ENCODE results near the gene TNFSF13.

Gene TNFSF13

DNA sequence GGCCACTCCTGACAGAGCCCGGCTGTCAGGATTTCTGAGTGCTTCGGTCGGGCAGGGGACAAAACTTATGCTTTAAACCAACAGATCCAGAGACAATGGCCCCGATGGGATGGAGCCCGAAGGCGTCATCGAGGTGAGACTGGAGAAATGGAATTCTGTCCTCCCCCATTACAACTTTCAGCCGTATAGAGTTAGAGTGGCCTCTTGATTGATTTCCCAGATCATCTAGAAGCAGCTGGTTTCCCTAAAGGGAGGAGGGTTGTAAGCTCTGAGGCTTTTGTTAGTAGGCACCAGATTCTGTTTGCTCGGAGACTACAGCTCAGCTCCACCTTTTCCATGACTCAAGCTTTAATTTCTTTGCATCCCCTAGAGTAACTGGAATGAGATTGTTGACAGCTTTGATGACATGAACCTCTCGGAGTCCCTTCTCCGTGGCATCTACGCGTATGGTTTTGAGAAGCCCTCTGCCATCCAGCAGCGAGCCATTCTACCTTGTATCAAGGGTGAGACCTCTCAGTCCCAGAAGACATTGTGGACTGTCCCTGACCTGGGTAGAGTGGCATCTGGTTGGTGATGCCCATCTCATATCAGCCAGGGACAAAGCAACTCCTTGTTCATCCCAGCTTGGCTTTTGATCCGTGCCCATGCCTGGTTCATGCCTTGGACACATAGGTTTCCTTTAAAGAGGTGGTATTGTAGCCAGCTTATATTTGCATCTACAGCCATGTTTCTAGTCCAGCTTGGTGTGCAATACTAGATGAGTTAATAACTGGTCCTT, 15.8 kb downstream of the TNFSF13 start:
- TF ChIP-seq, protein P1, sequence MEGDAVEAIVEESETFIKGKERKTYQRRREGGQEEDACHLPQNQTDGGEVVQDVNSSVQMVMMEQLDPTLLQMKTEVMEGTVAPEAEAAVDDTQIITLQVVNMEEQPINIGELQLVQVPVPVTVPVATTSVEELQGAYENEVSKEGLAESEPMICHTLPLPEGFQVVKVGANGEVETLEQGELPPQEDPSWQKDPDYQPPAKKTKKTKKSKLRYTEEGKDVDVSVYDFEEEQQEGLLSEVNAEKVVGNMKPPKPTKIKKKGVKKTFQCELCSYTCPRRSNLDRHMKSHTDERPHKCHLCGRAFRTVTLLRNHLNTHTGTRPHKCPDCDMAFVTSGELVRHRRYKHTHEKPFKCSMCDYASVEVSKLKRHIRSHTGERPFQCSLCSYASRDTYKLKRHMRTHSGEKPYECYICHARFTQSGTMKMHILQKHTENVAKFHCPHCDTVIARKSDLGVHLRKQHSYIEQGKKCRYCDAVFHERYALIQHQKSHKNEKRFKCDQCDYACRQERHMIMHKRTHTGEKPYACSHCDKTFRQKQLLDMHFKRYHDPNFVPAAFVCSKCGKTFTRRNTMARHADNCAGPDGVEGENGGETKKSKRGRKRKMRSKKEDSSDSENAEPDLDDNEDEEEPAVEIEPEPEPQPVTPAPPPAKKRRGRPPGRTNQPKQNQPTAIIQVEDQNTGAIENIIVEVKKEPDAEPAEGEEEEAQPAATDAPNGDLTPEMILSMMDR (IDR thresholded peaks at IDR 0.05; ENCODE audit: low read depth, low read length, missing control alignments) = no peak
- no peak for DNase-seq (ENCODE audit: low read depth)
- peak overlapping the region; percentile 96 for H3K4me3 ChIP-seq (ENCODE audit: low read depth, low read length)

DNA sequence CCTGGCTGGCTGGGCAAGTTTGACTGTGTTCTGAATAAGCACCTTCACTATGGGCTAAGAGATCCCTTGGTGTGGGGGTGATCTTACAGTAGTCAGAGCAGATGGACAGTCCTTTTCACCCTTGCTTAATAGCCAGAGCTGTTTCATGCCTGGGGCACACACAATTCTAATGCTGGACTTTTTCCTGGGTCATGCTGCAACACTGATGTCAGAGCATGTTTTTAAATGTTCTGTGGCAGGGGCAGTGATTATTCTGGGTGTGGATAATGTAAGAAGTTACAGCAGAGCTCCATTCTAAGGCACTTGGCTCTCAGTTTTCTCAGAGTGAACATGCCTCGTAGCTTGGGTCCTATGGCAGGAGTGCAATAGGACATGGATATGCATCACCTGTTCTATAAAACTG, 16.9 kb downstream of the TNFSF13 start:
- TF ChIP-seq, protein P1 (IDR thresholded peaks at IDR 0.05; ENCODE audit: low read depth, low read length, missing control alignments) = no peak
- H3K4me3 ChIP-seq (ENCODE audit: low read depth, low read length) = peak overlapping the region; percentile 96
- DNase-seq (ENCODE audit: low read depth) = no peak

DNA sequence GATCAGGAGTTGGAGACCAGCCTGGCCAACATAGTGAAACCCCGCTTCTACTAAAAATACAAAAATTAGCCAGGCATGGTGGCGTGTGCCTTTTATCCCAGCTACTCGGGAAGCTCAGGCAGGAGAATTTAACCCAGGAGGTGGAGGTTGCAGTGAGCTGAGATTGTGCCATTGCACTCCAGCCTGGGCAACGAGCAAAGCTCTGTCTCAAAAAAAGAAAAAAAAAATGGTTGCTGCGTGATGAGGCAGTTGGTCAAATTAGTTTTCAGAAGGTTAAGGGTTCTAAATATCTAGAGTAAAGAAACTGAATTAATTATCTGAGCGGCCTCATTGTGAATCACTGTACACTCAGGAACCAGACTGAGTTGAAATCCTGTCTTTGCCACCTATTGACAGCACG, 17.4 kb downstream of the TNFSF13 start:
- no peak overlapping the region; the same call in 1 of the 2 replicates for H3K4me3 ChIP-seq (ENCODE audit: low read depth, low read length)
- no peak for DNase-seq (ENCODE audit: low read depth)
- TF ChIP-seq, protein P1 (IDR thresholded peaks at IDR 0.05; ENCODE audit: low read depth, low read length, missing control alignments) = no peak

DNA sequence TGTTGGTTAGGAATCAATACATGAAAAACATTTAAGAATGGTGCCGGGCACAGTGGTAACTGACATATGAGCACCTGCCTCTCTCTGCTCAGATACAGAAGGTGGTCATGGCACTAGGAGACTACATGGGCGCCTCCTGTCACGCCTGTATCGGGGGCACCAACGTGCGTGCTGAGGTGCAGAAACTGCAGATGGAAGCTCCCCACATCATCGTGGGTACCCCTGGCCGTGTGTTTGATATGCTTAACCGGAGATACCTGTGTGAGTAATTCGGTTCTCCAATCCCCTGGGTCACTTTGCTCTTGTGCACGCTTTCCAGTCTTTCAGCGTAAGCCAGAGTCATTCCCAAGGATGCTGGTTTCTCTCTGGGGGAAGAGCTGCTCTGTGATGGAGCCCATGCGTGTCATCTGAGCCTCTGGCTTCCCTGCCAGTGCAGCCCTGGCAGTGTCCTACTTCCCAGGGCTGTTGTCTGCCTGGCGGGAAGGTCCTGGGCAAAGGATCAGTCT, 17.9 kb downstream of the TNFSF13 start:
- TF ChIP-seq, protein P1 (IDR thresholded peaks at IDR 0.05; ENCODE audit: low read depth, low read length, missing control alignments) = no peak
- no peak overlapping the region for H3K4me3 ChIP-seq (ENCODE audit: low read depth, low read length)
- DNase-seq (ENCODE audit: low read depth) = no peak

DNA sequence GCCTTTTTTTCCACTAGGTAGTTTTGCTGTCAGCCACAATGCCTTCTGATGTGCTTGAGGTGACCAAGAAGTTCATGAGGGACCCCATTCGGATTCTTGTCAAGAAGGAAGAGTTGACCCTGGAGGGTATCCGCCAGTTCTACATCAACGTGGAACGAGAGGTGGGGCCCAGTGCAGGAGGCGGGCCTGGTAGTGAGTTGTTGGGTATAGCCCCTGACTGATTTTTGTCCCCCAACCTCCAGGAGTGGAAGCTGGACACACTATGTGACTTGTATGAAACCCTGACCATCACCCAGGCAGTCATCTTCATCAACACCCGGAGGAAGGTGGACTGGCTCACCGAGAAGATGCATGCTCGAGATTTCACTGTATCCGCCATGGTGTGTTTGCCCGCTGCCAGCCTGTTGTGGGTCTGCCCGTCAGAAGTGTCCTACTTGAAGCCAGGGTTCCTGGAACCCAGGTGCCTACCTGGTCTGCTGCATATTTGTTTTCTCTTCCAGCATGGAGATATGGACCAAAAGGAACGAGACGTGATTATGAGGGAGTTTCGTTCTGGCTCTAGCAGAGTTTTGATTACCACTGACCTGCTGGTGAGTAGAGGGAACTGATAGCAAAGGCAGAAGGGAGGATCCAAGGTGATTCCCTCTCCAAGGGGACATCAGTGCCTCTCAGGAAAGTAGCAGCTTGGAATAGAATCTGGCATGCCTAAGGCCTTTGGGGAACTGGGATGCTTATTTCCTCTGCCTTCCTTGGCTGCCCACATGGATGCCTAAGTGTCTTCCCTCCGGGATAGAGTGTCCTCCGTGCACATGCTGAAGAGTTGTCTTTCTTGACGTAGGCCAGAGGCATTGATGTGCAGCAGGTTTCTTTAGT, 19.0 kb downstream of the TNFSF13 start:
- DNase-seq (ENCODE audit: low read depth) = no peak
- TF ChIP-seq, protein P1 (IDR thresholded peaks at IDR 0.05; ENCODE audit: low read depth, low read length, missing control alignments) = no peak
- no peak overlapping the region for H3K4me3 ChIP-seq (ENCODE audit: low read depth, low read length)

DNA sequence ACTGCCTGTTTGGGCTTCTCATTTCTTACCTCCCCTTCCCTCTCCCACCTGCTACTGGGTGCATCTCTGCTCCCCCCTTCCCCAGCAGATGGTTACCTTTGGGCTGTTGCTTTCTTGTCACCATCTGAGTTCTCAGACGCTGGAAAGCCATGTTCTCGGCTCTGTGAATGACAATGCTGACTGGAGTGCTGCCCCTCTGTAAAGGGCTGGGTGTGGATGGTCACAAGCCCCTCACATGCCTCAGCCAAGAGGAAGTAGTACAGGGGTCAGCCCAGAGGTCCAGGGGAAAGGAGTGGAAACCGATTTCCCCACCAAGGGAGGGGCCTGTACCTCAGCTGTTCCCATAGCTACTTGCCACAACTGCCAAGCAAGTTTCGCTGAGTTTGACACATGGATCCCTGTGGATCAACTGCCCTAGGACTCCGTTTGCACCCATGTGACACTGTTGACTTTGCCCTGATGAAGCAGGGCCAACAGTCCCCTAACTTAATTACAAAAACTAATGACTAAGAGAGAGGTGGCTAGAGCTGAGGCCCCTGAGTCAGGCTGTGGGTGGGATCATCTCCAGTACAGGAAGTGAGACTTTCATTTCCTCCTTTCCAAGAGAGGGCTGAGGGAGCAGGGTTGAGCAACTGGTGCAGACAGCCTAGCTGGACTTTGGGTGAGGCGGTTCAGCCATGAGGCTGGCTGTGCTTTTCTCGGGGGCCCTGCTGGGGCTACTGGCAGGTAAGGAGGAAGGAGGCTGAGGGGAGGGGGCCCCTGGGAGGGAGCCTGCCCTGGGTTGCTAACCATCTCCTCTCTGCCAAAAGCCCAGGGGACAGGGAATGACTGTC, 20.7 kb downstream of the TNFSF13 start, which contains the start of gene CD68:
Gene CD68 (plus strand): TSS at position 638 of the 833 bp plus-strand sequence. CDS start 40 bp downstream, at position 678.
- TF ChIP-seq, protein P1 (IDR thresholded peaks at IDR 0.05; ENCODE audit: low read depth, low read length, missing control alignments) = no peak
- peak within 1 kb of the TSS; percentile 5; the same call in 1 of the 2 replicates for H3K4me3 ChIP-seq (ENCODE audit: low read depth, low read length)
- DNase-seq (ENCODE audit: low read depth) = peak; percentile 78
